Peyer's patch (tissue), 4 donors: Measurements from ENCODE around the gene RTN4R. TPM values are rescaled to one million over a fixed set of nuclear protein-coding genes. Genes with fewer than 3 reads are reported as not detected.

ENCODE experiments used
- DNase-seq, 3 donors: peaks; one replicate each; pipeline ENCODE4 v3.0.0-alpha.2; 2017 to 2019
- H3K27ac ChIP-seq, 4 donors: fragments of 200-600 bp; sonication (generic); one replicate each; pipeline ENCODE4 v1.5.1; 2016 to 2019
- H3K27me3 ChIP-seq, 2 donors: fragments of 200-600 bp; sonication (generic); one replicate each; pipeline ENCODE4 v1.5.1; 2019
- H3K36me3 ChIP-seq, 3 donors: fragments of 200-600 bp; sonication (generic); one replicate each; pipeline ENCODE4 v1.5.1; 2016 to 2019
- H3K4me1 ChIP-seq, 4 donors: fragments of 200-600 bp; sonication (generic); one replicate each; pipeline ENCODE4 v1.5.1; 2016 to 2019
- H3K4me3 ChIP-seq, 4 donors: fragments of 200-600 bp; sonication (generic); 1 replicate in 3 of 4; 2 replicates in 1 of 4; pipeline ENCODE4 v1.5.1; 2016 to 2019; ENCODE audit warnings: mild to moderate bottlenecking in 1 of 4
- H3K9me3 ChIP-seq, 4 donors: fragments of 200-600 bp; sonication (generic); one replicate each; pipeline ENCODE4 v1.5.1; 2016 to 2019; ENCODE audit warnings: mild to moderate bottlenecking in 1 of 4
- CTCF ChIP-seq, 6 experiments: fragments of 450-650 bp in 4 of 6; fragments of 200-600 bp in 2 of 6; sonication (generic) in 1 of 6; IDR thresholded peaks; one replicate each; pipeline ENCODE4 v1.5.1; 2017 to 2019; ENCODE audit warnings: antibody characterized with exemption in 6 of 6, mild to moderate bottlenecking in 3 of 6, moderate library complexity in 1 of 6
- POLR2A ChIP-seq, 2 donors: fragments of 450-650 bp; IDR thresholded peaks; one replicate each; pipeline ENCODE4 v1.5.1; 2017; ENCODE audit warnings: antibody characterized with exemption in 2 of 2, mild to moderate bottlenecking in 2 of 2, moderate library complexity in 2 of 2
- total RNA-seq, 4 donors: library from RNA; depleted of rRNA; stranded (reverse); fragments of >200 nt; gene quantifications; one replicate each; pipeline ENCODE4 v1.1.0, GENCODE V29; 2016

The RTN4R gene
- total RNA-seq, 4 donors from 2014 or later = 5.2 to 9.1 (median 5.7) TPM

- TF ChIP-seq CTCF (IDR thresholded peaks at IDR 0.05) = no peak
- no peak for TF ChIP-seq POLR2A (IDR thresholded peaks at IDR 0.05)
- Histone ChIP-seq H3K9me3 (no peaks in the 10 kb centered on the region), H3K27ac (no peak overlapping the region), H3K4me1 (peaks cover 0 to 20% (median 1%) of the 10 kb centered on the region in 4 donors), H3K4me3 (no peak overlapping the region), H3K27me3 (no peaks in the 10 kb centered on the region), H3K36me3 (no peaks in the 10 kb centered on the region)
- no peak for DNase-seq
Measured at GRCh38 chr22:20199413-20199842, 68.7 kb downstream of the RTN4R start.

- Histone ChIP-seq H3K4me3 (no peak overlapping the region), H3K36me3 (no peaks in the 10 kb centered on the region), H3K27me3 (no peaks in the 10 kb centered on the region), H3K4me1 (peaks cover 0 to 13% (median 0%) of the 10 kb centered on the region in 4 donors), H3K27ac (no peak overlapping the region), H3K9me3 (no peaks in the 10 kb centered on the region)
- no peak for DNase-seq
- TF ChIP-seq POLR2A (IDR thresholded peaks at IDR 0.05) (no peak), CTCF (IDR thresholded peaks at IDR 0.05) (no peak)
Measured at GRCh38 chr22:20198557-20199319, 69.4 kb downstream of the RTN4R start.

- Histone ChIP-seq H3K27me3 (no peaks in the 10 kb centered on the region), H3K9me3 (no peaks in the 10 kb centered on the region), H3K4me3 (no peak overlapping the region), H3K4me1 (peaks cover 0 to 2% (median 0%) of the 10 kb centered on the region in 4 donors), H3K36me3 (no peaks in the 10 kb centered on the region), H3K27ac (no peak overlapping the region)
- TF ChIP-seq POLR2A (IDR thresholded peaks at IDR 0.05) (no peak), CTCF (IDR thresholded peaks at IDR 0.05) (no peak)
- DNase-seq = no peak
Measured at GRCh38 chr22:20197407-20198030, 70.6 kb downstream of the RTN4R start.

GRCh38 chr22:20196094-20196842 lies 71.8 kb downstream of the RTN4R start:
- DNase-seq = no peak
- Histone ChIP-seq H3K27me3 (no peaks in the 10 kb centered on the region), H3K9me3 (no peaks in the 10 kb centered on the region), H3K4me1 (no peaks in the 10 kb centered on the region), H3K4me3 (no peak overlapping the region), H3K36me3 (no peaks in the 10 kb centered on the region), H3K27ac (no peak overlapping the region)
- TF ChIP-seq POLR2A (IDR thresholded peaks at IDR 0.05) = no peak
- TF ChIP-seq CTCF (IDR thresholded peaks at IDR 0.05) = no peak

- no peak overlapping the region for H3K27ac ChIP-seq
- TF ChIP-seq CTCF (IDR thresholded peaks at IDR 0.05) (no peak), POLR2A (IDR thresholded peaks at IDR 0.05) (no peak)
Measured at GRCh38 chr22:20194681-20195593, 73.2 kb downstream of the RTN4R start.

More at GRCh38 chr22:20194681-20195593, 73.2 kb downstream of the RTN4R start:
- Histone ChIP-seq H3K9me3 (no peaks in the 10 kb centered on the region), H3K27me3 (no peaks in the 10 kb centered on the region), H3K4me3 (no peak overlapping the region), H3K4me1 (no peaks in the 10 kb centered on the region), H3K36me3 (no peaks in the 10 kb centered on the region)
- no peak for DNase-seq
